ENCODE measurements around the gene OSTF1. TPM values are rescaled to one million over a fixed set of nuclear protein-coding genes. Genes with fewer than 3 reads are reported as not detected.

The OSTF1 gene
- polyA plus RNA-seq, 1 donor from 2014 or later: 8.8 TPM

DNA sequence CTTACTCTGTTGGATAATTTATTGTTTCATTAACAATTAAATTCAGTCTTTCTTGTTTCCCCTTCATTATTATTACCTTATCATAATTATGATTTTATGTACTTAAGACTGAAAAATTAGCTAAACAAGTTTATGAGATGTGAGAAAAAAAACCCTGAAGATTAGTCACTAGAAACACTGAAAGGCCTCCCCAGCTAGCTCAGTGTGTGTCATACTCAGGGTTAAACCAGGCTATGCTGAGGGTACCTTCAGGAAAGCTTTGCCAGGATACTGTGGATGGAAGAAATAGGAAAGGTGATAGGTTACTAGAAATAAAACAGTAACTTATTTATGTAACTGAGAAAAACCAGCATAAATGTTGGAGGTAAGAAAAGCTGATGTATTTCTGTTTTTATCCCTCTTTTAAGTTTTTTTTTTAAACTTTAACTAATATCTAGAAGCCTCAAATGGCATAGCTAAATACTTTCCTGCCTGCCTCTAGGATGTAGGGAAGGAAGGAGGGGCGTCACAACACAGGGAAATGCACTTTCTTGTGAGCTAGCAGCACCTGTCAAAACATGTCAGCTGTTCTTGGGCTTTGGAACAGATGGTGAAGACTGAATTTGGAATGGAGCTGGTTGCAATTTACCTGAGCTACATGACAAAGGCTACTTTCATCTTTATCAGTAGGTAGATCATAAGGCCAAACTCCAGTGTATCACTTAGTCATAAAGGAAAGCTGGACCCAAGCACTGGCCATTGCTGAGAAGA, 24.6 kb upstream of the OSTF1 start:
- no peaks in the 10 kb centered on the region for H3K36me3 ChIP-seq (ENCODE audit: insufficient read depth, low read length)
- H4K20me1 ChIP-seq (ENCODE audit: insufficient read depth): no peaks in the 10 kb centered on the region
- no peaks in the 10 kb centered on the region for H3K27me3 ChIP-seq (ENCODE audit: insufficient read depth, low read depth, low read length)
- H3K27ac ChIP-seq (ENCODE audit: low read length): peak overlapping the region; percentile 30
- peak overlapping the region; percentile 21 for H3K4me3 ChIP-seq (ENCODE audit: low read length)
- no peak overlapping the region for H2AFZ ChIP-seq (ENCODE audit: low read depth, low read length)
- H3K4me2 ChIP-seq (ENCODE audit: low read length): peak overlapping the region; percentile 37
- H3K79me2 ChIP-seq (replicated peaks; ENCODE audit: insufficient read depth, low read length): no peaks in the 10 kb centered on the region
- no peak overlapping the region for H3K9ac ChIP-seq (ENCODE audit: low read length)
- H3F3A ChIP-seq (ENCODE audit: insufficient read depth, low read length, poor library complexity, severe bottlenecking): no peaks in the 10 kb centered on the region
- no peak for TF ChIP-seq SMC3 (conservative IDR thresholded peaks at IDR 0.05; ENCODE audit: poor library complexity)
- peak; percentile 88 for TF ChIP-seq EP300 (conservative IDR thresholded peaks at IDR 0.05; ENCODE audit: poor library complexity, severe bottlenecking)
- TF ChIP-seq, protein P1, sequence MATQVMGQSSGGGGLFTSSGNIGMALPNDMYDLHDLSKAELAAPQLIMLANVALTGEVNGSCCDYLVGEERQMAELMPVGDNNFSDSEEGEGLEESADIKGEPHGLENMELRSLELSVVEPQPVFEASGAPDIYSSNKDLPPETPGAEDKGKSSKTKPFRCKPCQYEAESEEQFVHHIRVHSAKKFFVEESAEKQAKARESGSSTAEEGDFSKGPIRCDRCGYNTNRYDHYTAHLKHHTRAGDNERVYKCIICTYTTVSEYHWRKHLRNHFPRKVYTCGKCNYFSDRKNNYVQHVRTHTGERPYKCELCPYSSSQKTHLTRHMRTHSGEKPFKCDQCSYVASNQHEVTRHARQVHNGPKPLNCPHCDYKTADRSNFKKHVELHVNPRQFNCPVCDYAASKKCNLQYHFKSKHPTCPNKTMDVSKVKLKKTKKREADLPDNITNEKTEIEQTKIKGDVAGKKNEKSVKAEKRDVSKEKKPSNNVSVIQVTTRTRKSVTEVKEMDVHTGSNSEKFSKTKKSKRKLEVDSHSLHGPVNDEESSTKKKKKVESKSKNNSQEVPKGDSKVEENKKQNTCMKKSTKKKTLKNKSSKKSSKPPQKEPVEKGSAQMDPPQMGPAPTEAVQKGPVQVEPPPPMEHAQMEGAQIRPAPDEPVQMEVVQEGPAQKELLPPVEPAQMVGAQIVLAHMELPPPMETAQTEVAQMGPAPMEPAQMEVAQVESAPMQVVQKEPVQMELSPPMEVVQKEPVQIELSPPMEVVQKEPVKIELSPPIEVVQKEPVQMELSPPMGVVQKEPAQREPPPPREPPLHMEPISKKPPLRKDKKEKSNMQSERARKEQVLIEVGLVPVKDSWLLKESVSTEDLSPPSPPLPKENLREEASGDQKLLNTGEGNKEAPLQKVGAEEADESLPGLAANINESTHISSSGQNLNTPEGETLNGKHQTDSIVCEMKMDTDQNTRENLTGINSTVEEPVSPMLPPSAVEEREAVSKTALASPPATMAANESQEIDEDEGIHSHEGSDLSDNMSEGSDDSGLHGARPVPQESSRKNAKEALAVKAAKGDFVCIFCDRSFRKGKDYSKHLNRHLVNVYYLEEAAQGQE (IDR thresholded peaks at IDR 0.05; ENCODE audit: borderline replicate concordance): peak; percentile 38
- TF ChIP-seq POLR2AphosphoS5 (IDR thresholded peaks at IDR 0.05): peak; percentile 74
- no peak for TF ChIP-seq MXI1 (conservative IDR thresholded peaks at IDR 0.05; ENCODE audit: poor library complexity, severe bottlenecking)
- no peak for TF ChIP-seq EZH2 (IDR thresholded peaks at IDR 0.05; ENCODE audit: borderline replicate concordance, insufficient read depth, low read length, poor library complexity, severe bottlenecking)
- no peaks in the 10 kb centered on the region for H3K9me3 ChIP-seq (ENCODE audit: low read length)
- H3K9me2 ChIP-seq (ENCODE audit: insufficient read depth, low read length): no peaks in the 10 kb centered on the region

DNA sequence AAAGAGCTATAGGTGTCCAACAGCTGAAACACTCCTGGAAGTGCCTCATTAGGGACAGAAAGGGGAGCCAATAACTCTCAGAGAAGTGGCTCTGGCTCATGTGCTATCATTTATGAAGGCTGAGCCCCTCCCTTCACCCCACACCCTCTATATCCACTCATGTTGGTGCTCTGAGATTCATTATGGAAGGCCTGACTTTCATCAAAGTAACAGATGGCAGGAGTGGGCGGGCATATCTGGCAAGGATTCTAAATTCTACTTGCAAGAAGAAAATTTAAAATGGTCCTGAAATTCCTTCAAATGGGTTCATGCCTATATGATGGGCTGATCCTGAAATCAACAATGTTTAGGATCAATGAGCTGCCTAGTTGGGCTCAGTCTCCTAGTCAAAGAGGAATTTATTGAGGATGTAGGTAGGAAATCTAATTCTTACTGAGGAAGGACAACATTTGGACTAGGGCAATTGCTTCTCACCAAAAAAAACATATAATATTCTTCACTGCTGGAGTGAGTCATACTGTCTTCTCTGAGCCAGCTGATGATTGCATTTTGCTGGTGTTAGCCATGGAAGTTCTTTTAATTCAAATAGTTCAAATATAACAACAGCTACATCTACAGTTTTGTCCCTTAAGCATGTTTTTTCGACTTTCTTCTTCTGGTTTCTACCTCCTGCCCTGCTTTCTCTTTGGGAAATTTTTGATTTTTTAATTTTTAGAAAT, 23.8 kb upstream of the OSTF1 start:
- peak overlapping the region; percentile 21 for H3K4me3 ChIP-seq (ENCODE audit: low read length)
- H3K79me2 ChIP-seq (replicated peaks; ENCODE audit: insufficient read depth, low read length): no peaks in the 10 kb centered on the region
- TF ChIP-seq EZH2 (IDR thresholded peaks at IDR 0.05; ENCODE audit: borderline replicate concordance, insufficient read depth, low read length, poor library complexity, severe bottlenecking) (no peak), SMC3 (conservative IDR thresholded peaks at IDR 0.05; ENCODE audit: poor library complexity) (no peak)
- TF ChIP-seq, protein P1 (IDR thresholded peaks at IDR 0.05; ENCODE audit: borderline replicate concordance): no peak
- no peaks in the 10 kb centered on the region for H3K9me2 ChIP-seq (ENCODE audit: insufficient read depth, low read length)
- no peak overlapping the region for H2AFZ ChIP-seq (ENCODE audit: low read depth, low read length)
- H3K27me3 ChIP-seq (ENCODE audit: insufficient read depth, low read depth, low read length): no peaks in the 10 kb centered on the region
- H3K4me2 ChIP-seq (ENCODE audit: low read length): peak overlapping the region; percentile 37
- no peaks in the 10 kb centered on the region for H3K36me3 ChIP-seq (ENCODE audit: insufficient read depth, low read length)
- peak overlapping the region; percentile 6 for H3K27ac ChIP-seq (ENCODE audit: low read length)
- no peaks in the 10 kb centered on the region for H4K20me1 ChIP-seq (ENCODE audit: insufficient read depth)
- no peaks in the 10 kb centered on the region for H3F3A ChIP-seq (ENCODE audit: insufficient read depth, low read length, poor library complexity, severe bottlenecking)
- no peak overlapping the region for H3K9ac ChIP-seq (ENCODE audit: low read length)
- no peaks in the 10 kb centered on the region for H3K9me3 ChIP-seq (ENCODE audit: low read length)
